ENCODE results near the gene ZW10.

DNA sequence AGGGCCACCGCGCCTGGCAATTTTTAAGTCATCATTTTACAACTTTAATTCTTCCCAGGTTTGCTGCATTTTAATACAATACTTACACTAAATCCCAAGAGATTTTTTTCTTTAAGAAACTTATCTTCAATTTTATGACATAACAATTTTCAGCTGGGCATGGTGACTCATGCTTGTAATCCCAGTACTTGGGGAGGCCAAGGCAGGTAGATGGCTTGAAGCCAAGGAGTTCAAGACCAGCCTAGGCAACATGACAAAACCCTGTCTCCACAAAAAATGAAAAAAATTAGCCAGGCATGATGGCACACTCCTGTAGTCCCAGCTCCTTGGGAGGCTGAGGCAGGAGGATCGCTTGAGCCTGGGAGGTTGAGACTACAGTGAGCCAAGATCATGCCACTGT is 44.9 kb upstream of the ZW10 start:
- TF ChIP-seq TAF1 (IDR thresholded peaks at IDR 0.05; ENCODE audit: borderline replicate concordance, low read depth, low read length) (no peak), POLR2AphosphoS5 (IDR thresholded peaks at IDR 0.05; ENCODE audit: low read depth, low read length) (no peak), POLR2A (IDR thresholded peaks at IDR 0.05; ENCODE audit: low read depth, low read length) (no peak)

Measured in GM12892 (cell line).